GM12872 (cell line): ENCODE results near the gene VSTM2L.

Experiments used
- TF ChIP-seq, protein P1 (sequence below): IDR thresholded peaks from 3 replicates; pipeline ENCODE4 v1.5.1; 2011; ENCODE audit warnings: low read depth, mild to moderate bottlenecking, low read length, moderate library complexity; ENCODE audit not compliant: insufficient read depth

The VSTM2L gene

DNA sequence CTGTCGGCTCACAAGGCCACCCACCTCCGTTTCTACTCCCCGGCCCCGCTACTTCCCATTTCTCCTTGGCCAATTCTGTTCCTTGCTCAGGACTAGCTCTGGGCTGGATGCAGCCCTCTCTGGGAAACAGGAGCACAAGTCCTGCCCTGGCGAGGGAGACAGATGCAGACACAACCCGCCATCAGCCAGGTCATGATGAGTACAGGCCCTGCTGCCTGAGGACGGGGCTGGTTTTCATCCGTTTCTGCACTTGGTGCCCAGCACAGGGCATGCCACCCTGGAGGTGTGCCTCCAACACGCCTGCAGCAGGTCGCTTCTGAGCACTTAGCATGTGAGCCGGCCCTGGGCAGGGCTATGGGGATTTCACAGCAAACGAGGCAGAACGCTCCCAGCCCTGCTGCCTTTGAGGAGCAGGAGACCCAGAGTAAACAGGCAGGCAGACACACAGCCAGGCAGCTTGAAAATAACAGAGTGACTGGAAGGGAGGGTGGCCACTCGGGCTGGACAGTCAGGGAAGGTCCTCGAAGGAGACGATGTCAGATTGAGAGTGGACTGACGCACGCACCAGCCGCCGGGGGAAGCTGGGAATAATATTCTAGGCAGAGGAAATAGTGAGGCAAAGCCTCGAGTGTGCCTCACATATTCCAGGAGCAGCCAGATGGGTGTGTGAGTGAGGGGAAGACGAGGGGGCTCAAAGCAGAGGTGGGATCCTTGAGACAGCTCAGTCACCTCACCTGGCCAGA lies 21.2 kb upstream of the VSTM2L start:
- TF ChIP-seq, protein P1, sequence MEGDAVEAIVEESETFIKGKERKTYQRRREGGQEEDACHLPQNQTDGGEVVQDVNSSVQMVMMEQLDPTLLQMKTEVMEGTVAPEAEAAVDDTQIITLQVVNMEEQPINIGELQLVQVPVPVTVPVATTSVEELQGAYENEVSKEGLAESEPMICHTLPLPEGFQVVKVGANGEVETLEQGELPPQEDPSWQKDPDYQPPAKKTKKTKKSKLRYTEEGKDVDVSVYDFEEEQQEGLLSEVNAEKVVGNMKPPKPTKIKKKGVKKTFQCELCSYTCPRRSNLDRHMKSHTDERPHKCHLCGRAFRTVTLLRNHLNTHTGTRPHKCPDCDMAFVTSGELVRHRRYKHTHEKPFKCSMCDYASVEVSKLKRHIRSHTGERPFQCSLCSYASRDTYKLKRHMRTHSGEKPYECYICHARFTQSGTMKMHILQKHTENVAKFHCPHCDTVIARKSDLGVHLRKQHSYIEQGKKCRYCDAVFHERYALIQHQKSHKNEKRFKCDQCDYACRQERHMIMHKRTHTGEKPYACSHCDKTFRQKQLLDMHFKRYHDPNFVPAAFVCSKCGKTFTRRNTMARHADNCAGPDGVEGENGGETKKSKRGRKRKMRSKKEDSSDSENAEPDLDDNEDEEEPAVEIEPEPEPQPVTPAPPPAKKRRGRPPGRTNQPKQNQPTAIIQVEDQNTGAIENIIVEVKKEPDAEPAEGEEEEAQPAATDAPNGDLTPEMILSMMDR, result no peak

DNA sequence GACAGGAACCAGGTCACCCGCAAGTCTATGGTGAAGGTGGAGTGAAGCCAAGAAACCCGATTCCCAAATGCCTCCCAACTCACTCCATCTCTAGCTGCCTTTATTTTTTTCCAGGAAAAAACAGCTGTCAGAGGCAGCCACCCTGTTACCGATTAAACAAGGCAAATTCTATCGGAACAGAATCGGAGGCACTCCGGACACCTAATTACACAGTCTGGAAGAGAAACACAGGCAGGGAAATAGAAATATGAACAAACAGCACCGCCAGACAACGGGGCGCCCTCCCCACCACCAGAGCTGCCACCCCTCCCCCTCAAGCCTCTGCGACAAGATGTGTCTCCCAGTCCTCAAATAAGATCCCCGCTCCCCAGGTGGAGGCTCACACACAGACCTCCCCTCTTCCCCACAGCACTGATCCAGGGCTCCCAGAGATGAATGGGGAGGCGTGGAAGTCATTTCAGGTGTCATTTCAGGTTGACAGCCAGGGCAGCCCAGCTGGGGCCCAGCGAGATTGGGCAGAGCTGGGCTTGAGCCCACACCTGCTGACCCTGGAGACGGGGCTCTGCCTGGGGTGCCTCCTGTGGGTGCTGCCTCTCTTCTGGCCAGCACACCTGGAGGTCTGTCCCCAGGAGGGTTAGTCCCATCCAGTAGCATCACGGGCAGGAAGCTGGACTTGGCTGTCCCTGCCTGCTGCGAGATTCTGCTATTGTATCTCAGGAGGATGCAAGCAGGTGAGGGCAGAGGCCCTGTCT lies 19.8 kb upstream of the VSTM2L start:
- TF ChIP-seq, protein P1, result no peak

GRCh38 chr20:37885042-37885441 lies 17.9 kb upstream of the VSTM2L start:
- TF ChIP-seq, protein P1, result no peak

DNA sequence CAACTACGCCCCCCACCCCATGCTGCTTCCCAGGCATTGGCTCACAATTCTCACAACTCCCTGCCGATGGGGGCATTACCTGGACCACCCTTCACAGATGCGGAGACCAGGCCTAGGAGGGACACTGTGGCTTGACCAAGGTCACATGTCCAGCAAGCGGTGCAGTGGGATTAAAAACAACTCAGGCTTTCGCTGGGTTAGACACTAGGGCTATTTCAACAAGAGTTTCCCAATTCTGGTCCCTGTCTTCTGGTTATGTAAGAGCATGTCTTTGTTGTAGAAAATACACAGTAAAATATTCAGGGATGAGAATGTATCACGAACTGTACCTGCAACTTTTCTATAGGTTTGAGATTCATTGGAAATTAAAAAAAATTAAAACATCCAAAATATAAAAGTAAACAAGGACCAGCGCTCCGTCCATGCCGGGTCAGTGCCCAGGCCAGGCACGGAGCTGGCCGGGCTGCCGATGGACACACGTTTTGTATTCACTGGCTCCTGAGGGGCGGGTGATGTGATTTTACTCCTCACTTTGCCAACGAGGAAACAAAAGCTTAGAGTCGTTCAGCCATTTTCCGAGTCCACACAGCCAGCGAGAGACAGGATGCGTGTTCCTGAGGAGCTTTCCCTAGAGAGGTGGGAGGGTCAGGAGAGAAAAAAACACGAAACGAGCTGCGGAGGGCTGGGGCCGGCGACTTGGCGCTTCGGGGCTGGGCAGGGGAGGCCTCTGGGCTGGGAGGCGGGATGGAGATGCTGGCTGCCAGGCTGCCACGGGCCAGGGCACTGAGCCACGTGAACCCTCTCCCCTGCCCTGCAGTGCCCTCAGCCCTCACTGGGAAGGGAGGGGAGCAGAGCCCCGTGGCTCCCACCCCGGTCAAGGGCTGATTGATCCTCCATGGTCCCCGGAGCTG lies 17.1 kb upstream of the VSTM2L start:
- TF ChIP-seq, protein P1, result no peak

DNA sequence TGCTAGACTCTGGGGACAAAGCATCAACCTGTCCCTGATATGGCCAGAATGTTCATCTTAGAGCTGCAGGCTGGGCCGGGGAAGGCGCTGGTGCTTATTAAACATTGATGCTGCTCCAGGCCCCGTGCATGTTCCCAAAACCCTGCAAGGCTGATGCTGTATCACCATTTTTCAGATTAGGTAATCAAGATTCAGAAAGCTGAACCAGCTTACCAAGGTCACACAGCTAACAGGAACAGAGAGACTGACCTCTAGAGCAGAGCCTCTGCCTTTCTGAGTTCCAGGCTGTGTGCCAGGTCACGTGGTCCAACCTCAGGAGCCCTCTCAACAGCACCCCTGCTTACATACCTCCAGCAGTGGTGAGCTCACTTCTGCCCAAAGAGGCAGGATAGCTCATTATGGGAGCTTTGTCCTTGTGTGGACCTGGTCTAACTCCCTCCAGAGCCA lies 16.1 kb upstream of the VSTM2L start:
- TF ChIP-seq, protein P1, result no peak

GRCh38 chr20:37888641-37889040 lies 14.3 kb upstream of the VSTM2L start:
- TF ChIP-seq, protein P1, result no peak

- TF ChIP-seq, protein P1, result no peak
These were observed 12.8 kb upstream of the VSTM2L start for GRCh38 chr20:37890108-37890507.
